B cell (primary cell): ENCODE measurements around the gene CA11.
"Not testable (repeated sequence)": the region's sequence is repeated elsewhere in the genome, so short reads cannot be mapped to it uniquely, and the experiment has no call there.

Experiments
- EZH2 ChIP-seq: IDR thresholded peaks from 2 replicates; pipeline ENCODE4 v1.6.1; 2012; ENCODE audit warnings: borderline replicate concordance, low read depth, mild to moderate bottlenecking, moderate library complexity, low read length; ENCODE audit not compliant: insufficient read depth, poor library complexity, severe bottlenecking
- TF ChIP-seq, protein P1 (sequence below): fragments of 200-600 bp; IDR thresholded peaks from one replicate; pipeline ENCODE4 v1.8.0; 2022; ENCODE audit warnings: antibody characterized with exemption, mild to moderate bottlenecking

DNA sequence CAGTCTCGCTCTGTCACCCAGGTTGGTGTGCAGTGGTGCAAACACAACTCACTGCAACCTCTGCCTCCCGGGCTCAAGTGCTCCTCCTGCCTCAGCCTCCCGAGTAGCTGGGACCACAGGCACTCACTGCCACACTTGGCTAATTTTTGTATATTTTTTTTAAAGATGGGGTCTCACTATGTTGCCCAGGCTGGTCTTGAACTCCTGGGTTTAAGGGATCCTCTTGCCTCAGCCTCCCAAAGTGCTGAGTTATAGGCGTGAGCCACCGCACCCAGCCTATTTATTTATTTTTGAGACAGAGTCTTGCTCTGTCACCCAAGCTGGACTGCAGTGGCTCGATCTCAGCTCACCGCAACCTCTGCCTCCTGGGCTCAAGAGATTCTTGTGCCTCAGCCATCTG is 40.6 kb upstream of the CA11 start:
- TF ChIP-seq, protein P1, sequence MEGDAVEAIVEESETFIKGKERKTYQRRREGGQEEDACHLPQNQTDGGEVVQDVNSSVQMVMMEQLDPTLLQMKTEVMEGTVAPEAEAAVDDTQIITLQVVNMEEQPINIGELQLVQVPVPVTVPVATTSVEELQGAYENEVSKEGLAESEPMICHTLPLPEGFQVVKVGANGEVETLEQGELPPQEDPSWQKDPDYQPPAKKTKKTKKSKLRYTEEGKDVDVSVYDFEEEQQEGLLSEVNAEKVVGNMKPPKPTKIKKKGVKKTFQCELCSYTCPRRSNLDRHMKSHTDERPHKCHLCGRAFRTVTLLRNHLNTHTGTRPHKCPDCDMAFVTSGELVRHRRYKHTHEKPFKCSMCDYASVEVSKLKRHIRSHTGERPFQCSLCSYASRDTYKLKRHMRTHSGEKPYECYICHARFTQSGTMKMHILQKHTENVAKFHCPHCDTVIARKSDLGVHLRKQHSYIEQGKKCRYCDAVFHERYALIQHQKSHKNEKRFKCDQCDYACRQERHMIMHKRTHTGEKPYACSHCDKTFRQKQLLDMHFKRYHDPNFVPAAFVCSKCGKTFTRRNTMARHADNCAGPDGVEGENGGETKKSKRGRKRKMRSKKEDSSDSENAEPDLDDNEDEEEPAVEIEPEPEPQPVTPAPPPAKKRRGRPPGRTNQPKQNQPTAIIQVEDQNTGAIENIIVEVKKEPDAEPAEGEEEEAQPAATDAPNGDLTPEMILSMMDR = not testable (repeated sequence)
- TF ChIP-seq EZH2 = not testable (repeated sequence)
